A549 (cell line): ENCODE measurements around the gene NLRX1.
"Not testable (repeated sequence)": the region's sequence is repeated elsewhere in the genome, so short reads cannot be mapped to it uniquely, and the experiment has no call there.

Source experiments
- HEYL ChIP-seq: fragments of 250-450 bp; sonication (Bioruptor Pico); IDR thresholded peaks from 2 replicates; pipeline ENCODE4 v1.8.0; 2021; ENCODE audit warnings: mild to moderate bottlenecking, moderate library complexity
- POLR2A ChIP-seq: IDR thresholded peaks from 2 replicates; pipeline ENCODE4 v1.6.1; 2012; ENCODE audit warnings: mild to moderate bottlenecking, low read length
- RFX5 ChIP-seq: fragments of 450-650 bp; IDR thresholded peaks from 2 replicates; pipeline ENCODE4 v1.7.1; 2014; ENCODE audit warnings: antibody characterized with exemption, mild to moderate bottlenecking, moderate library complexity
- TP53 ChIP-seq: fragments of 250-450 bp; sonication (Bioruptor Pico); IDR thresholded peaks from 2 replicates; pipeline ENCODE4 v1.5.0; 2021; ENCODE audit warnings: mild to moderate bottlenecking, moderate library complexity

GRCh38 chr11:119228535-119229287 is 60.2 kb downstream of the NLRX1 start:
- TF ChIP-seq HEYL (CRISPR knock-in tag); RFX5; POLR2A; TP53 (CRISPR knock-in tag): not testable (repeated sequence)
